ENCODE results near the gene GRM2.

The GRM2 gene

DNA sequence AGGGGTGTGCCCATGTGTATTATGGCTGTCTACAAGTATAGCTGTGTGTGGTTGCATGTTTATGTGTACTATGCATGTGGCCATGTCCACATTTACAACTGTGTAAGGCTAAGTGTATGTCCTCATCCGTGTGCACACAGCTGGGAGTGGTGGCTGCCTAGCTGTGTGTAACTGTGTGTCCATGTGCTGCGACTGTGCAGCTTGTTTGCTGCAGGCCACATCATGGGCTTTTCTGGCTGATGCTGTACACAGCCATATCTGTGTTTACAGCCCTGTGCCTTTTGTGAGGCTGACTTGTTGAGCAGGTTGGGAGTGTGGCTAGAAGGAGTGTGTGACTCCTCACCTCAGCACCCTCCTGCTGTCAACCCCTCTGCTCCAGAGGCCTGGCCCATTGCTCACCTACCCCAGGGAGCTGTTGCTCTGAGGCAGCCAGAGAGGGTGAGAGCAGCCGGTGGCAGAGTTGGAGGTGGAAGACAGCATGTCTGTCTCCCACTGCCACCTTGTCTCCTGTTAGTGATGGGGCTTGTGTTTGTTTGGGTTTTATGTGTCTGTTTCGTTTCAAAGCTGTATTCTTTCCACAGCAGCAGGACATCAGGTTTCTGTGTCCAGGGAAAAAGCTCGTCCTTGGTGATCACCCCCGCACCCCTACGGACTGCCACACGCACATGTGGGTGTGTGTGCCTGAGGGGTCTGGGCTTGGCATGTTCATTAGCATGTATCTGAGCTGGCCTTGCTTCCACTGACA, 1.4 kb upstream of the GRM2 start:
- DNase-seq (ENCODE audit: low read depth), result no peak

DNA sequence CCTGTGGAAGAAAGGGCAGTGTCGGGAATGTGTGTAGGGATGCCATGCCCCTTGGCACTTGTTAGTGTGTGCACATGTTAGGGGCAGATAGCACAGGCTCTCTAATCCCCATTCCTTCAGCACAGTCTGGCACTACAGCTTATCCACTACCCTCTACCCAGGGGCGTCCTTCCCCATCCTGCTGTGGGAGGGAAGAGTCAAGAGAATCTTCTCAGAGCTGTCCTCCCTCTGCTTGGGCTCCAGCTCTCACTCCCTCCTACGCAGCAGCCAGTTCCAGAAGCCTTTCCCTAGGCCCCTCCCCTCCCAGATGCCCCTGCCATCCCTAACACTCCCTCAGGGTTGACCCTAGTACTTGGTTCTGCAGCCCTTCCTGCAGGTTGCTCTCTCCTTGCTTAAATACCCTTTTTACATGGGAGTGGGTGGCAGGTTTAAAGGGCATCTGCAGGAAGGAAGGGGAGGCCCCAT, 815 bp upstream of the GRM2 start:
- no peak for DNase-seq (ENCODE audit: low read depth)

DNA sequence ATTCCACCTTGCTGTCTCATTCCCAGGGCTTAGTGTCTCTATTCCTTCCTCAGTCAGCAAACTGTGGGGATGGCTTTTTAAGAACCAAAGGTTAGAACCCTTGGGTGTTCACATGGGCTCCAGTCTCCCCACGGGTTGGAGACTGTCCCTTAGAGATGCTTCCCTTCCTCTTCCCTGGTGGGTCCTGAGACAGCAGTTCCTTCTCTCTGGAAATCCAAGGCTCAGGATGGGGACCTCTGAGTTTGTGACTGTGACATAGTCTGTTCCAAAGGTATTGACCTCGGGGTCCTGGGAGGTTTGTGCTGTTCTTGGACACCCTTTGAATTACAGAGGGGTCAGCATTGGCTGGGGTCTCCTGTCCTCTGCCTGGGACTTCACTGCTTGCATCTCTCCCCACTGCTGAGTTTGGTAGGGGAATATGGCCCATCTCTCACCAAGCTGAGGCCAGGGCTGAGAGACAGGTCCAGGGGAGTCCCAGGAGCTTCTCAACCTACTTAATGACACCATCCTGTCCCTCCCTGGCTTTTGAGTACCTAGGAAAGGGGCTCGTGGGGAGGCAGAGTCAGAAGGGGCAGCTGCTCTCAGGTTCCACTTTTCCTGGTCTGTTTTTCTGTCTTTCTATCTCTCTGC, 1.5 kb downstream of the GRM2 start:
- DNase-seq (ENCODE audit: low read depth), result no peak

DNA sequence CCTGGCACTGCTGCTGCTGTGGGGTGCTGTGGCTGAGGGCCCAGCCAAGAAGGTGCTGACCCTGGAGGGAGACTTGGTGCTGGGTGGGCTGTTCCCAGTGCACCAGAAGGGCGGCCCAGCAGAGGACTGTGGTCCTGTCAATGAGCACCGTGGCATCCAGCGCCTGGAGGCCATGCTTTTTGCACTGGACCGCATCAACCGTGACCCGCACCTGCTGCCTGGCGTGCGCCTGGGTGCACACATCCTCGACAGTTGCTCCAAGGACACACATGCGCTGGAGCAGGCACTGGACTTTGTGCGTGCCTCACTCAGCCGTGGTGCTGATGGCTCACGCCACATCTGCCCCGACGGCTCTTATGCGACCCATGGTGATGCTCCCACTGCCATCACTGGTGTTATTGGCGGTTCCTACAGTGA, 2.1 kb downstream of the GRM2 start:
- DNase-seq (ENCODE audit: low read depth), result no peak

DNA sequence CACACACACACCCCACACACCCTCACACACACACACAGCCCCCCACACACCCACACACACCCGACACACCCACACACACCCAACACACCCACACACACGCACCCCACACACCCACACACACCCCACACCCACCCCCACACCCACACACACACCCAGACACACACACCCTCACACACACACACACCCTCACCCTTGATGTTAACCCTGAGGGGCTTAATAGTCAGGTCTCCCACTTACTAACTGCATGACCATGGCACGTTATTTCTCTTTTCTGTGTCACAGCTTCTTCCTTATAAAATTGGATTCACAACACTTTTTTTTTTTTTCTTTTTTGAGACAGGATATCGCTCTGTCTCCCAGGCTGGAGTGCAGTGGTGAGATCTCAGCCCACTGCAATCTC, 2.8 kb downstream of the GRM2 start:
- DNase-seq (ENCODE audit: low read depth), result no peak

DNA sequence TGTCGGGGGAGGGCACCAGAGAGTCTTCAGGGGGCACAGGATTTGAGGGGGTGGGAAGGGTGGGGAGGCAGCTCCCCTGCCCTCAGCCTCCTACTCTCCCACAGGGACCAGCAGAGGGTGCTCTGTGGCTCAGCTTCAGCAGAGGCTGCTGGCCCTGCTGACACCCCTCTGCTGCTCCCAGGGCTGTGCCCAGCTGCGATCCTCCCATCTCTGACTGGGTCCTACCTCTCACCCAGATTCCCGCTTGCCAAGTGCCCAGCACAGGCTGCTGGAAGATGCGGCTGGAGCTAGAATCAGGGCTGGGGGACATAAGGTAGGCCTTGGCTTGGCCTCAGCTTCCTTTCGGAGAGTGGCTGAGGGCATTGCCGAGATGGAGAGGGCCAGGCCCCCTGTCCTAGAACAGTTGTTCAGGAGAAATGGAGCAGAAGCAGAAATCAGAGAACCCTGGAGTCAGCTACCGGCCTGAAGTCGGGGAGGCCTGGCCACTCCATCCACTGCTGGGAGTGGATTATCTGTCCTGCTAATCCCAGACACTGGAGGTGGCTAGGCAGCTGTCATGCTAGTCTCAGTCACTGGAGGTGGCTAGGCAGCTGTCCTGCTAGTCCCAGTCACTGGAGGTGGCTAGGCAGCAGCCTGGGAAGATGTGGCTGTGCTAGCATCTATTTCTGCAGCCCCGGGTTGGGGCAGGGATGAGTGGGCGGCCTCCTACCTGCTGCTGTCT, 3.9 kb downstream of the GRM2 start:
- no peak for DNase-seq (ENCODE audit: low read depth)

DNA sequence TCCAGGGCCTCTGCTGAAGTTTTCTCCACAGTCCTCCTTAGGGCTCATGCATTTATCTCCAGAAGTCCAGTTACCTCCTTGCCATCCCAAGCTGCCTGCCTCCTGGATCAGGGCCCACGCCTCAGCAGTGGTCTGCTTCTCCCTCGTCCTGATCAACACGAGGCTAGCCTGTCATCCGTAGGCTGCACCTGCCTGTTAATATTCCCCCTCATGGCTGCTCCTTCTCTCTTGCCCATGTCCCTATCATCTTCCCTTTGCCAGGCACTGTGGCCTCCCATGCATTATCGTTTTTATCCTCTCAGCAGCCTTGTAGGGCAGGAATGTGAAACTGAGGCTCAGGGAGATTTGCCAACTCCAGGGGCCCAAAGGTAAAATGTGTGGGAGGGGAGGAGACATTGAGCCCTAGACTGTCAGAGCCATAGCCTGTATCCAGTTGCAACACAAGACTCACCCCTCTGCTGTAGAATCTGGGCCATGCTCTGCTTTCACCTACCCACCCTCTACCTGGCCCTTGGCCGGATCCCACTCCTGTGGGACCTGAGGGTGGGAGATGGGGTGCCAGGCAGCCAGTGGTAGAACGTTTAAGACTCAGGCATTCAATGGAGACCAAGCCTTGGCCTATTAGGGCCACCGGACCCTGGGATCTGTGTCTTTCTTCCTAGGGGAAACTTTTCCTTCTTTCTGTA, 4.6 kb downstream of the GRM2 start:
- no peak for DNase-seq (ENCODE audit: low read depth)

DNA sequence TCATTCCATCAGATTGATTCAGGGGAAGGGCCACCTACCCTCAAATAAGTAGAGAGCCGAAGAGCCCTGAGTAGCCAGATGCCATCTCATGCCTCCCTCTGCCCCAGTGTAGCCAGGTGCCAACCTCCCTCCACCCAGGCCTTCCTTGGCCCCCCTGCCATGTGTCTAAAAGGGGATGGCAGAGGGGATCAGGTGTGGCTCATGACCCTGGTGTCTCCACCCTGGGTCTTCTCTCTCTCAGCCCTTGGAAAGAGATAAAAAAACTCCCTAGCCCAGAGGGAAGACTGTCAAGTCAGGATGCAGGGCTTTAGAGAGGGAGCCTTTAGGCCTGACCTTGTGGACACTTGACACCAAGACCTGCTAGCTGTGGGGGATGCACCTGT, 5.2 kb downstream of the GRM2 start:
- DNase-seq (ENCODE audit: low read depth), result no peak

DNA sequence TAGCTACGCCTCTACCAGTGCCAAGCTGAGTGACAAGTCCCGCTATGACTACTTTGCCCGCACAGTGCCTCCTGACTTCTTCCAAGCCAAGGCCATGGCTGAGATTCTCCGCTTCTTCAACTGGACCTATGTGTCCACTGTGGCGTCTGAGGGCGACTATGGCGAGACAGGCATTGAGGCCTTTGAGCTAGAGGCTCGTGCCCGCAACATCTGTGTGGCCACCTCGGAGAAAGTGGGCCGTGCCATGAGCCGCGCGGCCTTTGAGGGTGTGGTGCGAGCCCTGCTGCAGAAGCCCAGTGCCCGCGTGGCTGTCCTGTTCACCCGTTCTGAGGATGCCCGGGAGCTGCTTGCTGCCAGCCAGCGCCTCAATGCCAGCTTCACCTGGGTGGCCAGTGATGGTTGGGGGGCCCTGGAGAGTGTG, 5.7 kb downstream of the GRM2 start:
- DNase-seq (ENCODE audit: low read depth), result no peak

DNA sequence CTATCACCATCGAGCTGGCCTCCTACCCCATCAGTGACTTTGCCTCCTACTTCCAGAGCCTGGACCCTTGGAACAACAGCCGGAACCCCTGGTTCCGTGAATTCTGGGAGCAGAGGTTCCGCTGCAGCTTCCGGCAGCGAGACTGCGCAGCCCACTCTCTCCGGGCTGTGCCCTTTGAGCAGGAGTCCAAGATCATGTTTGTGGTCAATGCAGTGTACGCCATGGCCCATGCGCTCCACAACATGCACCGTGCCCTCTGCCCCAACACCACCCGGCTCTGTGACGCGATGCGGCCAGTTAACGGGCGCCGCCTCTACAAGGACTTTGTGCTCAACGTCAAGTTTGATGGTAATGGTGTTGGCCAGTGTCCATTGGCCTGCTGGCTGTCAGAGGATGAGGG, 6.1 kb downstream of the GRM2 start:
- DNase-seq (ENCODE audit: low read depth), result no peak

DNA sequence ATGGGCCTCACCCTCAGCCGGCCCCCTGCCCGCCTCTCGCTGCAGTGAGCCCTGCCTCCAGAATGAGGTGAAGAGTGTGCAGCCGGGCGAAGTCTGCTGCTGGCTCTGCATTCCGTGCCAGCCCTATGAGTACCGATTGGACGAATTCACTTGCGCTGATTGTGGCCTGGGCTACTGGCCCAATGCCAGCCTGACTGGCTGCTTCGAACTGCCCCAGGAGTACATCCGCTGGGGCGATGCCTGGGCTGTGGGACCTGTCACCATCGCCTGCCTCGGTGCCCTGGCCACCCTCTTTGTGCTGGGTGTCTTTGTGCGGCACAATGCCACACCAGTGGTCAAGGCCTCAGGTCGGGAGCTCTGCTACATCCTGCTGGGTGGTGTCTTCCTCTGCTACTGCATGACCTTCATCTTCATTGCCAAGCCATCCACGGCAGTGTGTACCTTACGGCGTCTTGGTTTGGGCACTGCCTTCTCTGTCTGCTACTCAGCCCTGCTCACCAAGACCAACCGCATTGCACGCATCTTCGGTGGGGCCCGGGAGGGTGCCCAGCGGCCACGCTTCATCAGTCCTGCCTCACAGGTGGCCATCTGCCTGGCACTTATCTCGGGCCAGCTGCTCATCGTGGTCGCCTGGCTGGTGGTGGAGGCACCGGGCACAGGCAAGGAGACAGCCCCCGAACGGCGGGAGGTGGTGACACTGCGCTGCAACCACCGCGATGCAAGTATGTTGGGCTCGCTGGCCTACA, 8.5 kb downstream of the GRM2 start:
- DNase-seq (ENCODE audit: low read depth), result no peak

DNA sequence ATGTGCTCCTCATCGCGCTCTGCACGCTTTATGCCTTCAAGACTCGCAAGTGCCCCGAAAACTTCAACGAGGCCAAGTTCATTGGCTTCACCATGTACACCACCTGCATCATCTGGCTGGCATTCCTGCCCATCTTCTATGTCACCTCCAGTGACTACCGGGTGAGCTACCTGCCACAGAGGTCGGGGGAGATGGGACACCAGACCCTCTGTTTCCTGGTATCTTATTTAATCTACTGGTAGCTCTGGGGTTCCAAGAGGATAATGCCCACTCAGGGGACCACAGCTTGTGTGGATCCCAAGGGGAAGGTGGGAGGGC, 9.1 kb downstream of the GRM2 start:
- no peak for DNase-seq (ENCODE audit: low read depth)

DNA sequence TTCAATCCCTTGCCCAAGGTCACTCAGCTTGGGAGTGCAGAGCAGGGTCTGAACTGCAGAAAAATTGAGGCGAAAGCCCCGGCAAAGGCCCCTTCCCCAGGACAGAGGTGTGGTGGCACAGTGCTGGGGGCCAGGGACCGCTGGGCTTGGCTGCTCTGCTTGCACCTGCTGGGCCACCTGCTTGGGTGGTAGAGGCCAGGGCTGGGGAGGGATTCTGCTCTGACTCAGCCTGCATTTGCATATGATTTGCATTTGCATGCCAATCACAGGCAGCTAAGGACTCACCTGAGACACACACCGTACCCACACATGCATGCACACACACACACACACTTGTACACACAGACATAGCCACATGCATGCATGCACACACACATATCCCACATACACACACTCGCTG, 9.9 kb downstream of the GRM2 start:
- DNase-seq (ENCODE audit: low read depth), result no peak

DNA sequence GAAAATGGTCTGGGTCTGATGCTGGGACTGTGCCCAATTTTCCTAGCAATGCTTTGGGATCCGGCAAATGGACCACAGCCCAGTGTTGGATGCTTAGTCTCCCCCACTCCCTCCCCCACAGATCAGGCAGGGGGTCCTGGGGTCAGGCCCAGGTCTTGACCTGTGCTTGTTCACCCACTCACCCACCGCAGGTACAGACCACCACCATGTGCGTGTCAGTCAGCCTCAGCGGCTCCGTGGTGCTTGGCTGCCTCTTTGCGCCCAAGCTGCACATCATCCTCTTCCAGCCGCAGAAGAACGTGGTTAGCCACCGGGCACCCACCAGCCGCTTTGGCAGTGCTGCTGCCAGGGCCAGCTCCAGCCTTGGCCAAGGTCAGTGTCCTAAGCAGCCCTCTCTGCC, 10.6 kb downstream of the GRM2 start:
- DNase-seq (ENCODE audit: low read depth), result no peak

DNA sequence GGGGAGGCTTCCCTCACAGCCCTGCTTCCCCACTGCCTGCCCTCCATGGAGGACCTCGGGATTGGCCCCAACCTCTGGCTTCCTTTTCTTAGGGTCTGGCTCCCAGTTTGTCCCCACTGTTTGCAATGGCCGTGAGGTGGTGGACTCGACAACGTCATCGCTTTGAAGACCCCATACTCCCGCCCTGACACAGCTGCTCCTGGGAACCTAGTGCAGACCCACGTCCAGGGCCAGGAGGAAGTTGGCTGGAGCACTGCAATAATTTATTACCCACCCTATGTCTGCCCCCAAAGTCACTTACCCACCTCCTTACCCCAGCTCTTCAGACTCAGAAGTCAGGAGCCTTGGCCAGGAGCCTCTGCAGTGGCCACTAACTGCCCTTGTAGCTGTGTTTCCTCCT, 11.1 kb downstream of the GRM2 start:
- DNase-seq (ENCODE audit: low read depth), result no peak

DNA sequence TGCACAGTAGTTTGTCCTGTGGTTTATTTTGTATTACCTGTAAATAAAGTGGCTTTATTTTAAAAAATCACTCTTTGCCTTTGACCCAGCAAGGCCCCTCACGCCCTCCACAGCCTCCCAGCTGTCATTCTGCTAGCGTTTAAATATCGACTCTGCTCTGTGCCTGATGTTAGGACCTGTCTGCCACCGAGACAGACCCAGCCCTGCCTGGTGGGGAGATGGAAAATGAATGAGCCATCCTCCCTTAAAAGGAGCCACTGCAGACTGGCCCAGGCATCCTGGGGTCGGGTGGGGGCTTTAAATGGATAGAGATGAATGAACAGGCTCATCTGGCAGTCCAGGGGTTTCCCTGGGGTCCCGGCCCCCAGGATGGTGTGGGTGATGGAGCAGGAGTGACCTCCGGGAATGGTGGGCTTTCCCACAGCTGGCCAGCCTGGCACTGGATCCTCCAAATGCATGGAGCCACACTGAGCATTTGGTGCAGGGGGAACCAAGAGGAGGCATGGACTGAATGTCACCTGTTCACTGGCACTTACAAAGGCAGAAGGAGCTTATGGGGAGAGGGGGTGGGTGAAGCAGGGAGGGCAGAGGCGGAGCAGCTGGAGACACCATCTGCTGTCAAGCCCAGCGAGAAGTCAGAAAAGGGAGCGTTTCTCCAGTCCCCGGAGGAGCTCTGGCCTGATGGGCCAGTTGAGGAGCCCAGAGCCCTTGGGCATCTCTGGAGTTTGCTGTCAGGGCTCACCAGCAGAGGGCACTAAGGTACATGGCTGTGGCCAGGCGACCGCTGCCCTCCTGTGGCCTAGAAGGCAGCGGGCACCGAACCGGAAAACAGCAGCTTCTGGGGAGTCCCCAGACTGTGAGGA, 11.9 kb downstream of the GRM2 start:
- DNase-seq (ENCODE audit: low read depth), result peak; percentile 28

DNA sequence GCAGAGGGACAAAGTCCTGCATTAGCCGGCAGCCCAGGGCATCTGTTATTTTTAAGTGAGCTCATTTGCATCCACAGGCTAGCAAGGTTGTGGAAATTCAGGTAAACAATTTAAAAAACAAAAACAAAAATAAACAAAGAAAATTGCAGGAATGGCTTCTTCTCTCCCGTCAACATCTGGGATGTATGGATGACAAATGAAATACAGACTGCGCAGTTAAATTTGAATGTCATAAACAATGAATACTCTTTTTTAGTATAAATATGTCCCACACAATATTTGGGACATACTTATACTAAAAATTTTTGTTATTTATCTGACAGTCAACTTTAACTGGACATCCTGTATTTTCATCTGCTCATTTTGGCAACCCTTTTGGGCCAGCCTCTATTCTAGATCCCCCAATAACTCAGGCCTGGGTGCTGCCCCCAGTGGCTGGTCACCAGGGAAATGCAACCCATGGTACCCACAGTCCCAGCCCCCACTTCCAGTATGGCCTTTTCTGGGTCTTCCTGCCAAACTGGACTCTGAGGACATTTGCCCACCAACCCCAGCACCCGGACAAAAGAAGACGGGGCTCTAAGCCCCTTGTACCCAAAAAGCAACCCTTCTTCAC, 12.7 kb downstream of the GRM2 start:
- no peak for DNase-seq (ENCODE audit: low read depth)

DNA sequence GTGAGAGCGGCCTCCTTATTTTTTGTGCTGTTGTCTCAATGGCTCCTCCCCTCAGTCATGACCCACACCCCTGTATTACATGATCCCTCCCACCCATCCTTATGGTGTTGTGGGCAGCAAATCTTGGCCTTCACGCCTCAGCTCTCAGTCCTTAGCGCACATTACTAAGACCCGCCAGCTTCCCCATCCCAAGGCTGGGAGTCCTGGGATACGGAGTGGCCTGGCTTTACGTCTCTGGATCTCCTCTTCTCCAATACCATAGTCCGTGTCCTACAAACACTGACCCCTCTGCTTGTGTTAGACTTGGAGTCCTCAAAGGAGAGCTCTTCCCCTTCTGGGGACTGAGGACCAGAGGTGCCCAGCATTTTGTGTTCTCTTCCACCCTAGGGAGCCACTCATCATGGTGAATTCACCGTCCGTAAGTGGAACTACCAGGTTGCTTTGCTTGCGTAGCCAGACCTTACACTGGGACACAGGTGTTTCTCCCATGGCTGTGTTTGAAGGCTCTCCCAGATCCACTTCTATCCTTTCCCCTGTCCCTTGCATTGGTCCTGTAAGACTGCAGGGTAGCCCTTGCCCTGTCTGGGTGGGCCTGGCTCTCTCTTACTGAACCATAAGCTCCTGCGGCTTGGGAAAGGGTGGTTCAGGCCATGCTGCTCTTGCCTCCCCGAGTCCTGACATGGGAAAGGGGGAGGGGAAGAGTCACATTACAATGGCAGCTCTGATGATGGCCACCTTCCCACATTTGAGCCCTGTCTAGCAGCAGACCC, 13.6 kb downstream of the GRM2 start:
- no peak for DNase-seq (ENCODE audit: low read depth)

DNA sequence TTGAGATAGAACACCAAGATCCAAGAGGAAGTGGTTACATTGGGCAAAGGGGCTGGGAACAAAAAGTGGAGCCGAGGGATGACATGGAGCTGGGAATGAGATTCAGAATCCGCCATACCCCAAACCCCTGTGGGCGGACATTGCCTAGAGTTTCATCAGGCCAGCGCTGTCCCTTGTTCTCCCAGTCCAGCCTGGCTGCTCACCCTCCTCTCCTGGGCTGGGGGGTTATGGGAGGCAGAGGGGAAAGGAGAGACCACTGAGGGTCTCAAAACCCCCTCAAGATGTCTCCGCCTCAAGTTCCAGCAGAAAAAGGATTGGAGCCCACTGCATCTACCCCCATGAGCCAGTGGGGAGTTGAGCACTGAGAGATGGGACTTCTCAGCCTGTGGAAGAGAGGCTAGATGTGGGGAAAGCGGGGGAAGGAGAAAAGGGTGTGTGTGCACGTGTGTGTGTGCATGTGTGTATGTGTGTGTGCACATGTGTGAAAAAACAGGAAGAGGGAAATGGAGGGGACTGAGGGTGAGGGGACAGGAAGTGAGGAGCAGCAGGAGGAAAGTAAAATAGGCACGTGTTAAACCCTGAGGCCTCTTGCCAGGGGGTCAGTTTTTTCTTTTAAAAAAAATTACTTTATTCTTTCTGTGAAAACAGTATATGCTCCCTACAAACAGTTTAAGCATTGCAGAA, 14.3 kb downstream of the GRM2 start:
- DNase-seq (ENCODE audit: low read depth), result no peak

All from activated T-cell treated with anti-CD3 and anti-CD28 coated beads for 24 hours (primary cell).